ENCODE results near the gene MLXIP. TPM values are rescaled to one million over a fixed set of nuclear protein-coding genes. Genes with fewer than 3 reads are reported as not detected.

Gene MLXIP
- total and polyA plus RNA-seq, 9 of the 15 experiments (the other 6 are each of a cell fraction or from before 2014, with no cell fraction given), result 2.2 to 66.3 (median 18.1) TPM

- DNase-seq (ENCODE audit: extremely low read depth in 1 of 4, low spot score in 3 of 4) (no peak), ATAC-seq (no peak), FAIRE-seq (no peak)
- H4K20me1 ChIP-seq (replicated peaks; ENCODE audit: control insufficient read depth, insufficient read depth, low read length), result no peaks in the 10 kb centered on the region
- peaks cover 66% of the 10 kb centered on the region for H3K36me3 ChIP-seq (ENCODE audit: control insufficient read depth, insufficient read depth, low read length)
- no peak overlapping the region for H3K4me2 ChIP-seq (ENCODE audit: insufficient read depth, low read length)
- H3K4me1 ChIP-seq (replicated peaks in 1 of 2; ENCODE audit: control insufficient read depth in 2 of 2, insufficient read depth in 2 of 2, low read length in 2 of 2), result peaks cover 28 to 33% of the 10 kb centered on the region in 2 experiments
- ChIA-PET POLR2A (no interaction called here), CTCF (ENCODE audit: low intra/inter-chr PET ratio) (no interaction called here)
- H3K79me2 ChIP-seq (ENCODE audit: control insufficient read depth, insufficient read depth, low read length), result peaks cover 10% of the 10 kb centered on the region
- no peaks in the 10 kb centered on the region for H3K27me3 ChIP-seq (ENCODE audit: control insufficient read depth in 2 of 2, insufficient read depth in 2 of 2, low read length in 2 of 2)
- 90% methylated on average over 17 of the region's 22 CpGs for WGBS (ENCODE audit: insufficient coverage, low coverage, missing lambda C conversion rate)
- BruUV-seq (replicated peaks), result no TSS peak
- no peaks in the 10 kb centered on the region for H3K9me3 ChIP-seq (replicated peaks; ENCODE audit: control insufficient read depth, insufficient read depth, low read depth, low read length)
- in situ Hi-C loops (cut with MboI) (no loop called here), intact Hi-C loops (cut with micrococcal nuclease) (loop anchor here (5.0 kb wide), 1 partner anchor 467 kb away; the partner anchor contains the start of genes KNTC1 and RSRC2)
- no peak overlapping the region for H2AFZ ChIP-seq (ENCODE audit: low read depth, low read length)
- H3K9ac ChIP-seq (ENCODE audit: insufficient read depth in 1 of 2, low read depth in 2 of 2, low read length in 2 of 2), result no peak overlapping the region
- no peak overlapping the region for H3K4me3 ChIP-seq
- H3K27ac ChIP-seq (ENCODE audit: extremely low read depth, low read depth, low read length), result no peak overlapping the region
- H3K9me1 ChIP-seq (ENCODE audit: control insufficient read depth, insufficient read depth, low read length), result no peaks in the 10 kb centered on the region
- TF ChIP-seq CCNT2 (IDR thresholded peaks at IDR 0.05; ENCODE audit: borderline replicate concordance, extremely low read depth, insufficient read length, low read depth, low read length), result no peak
- no peak for TF ChIP-seq CEBPG (CRISPR knock-in tag; IDR thresholded peaks at IDR 0.05)
- no peak for TF ChIP-seq CEBPG (tag; conservative IDR thresholded peaks at IDR 0.05 in 1 of 2, IDR thresholded peaks at IDR 0.05 in 1 of 2)
- no peak for TF ChIP-seq NR2F6 (CRISPR knock-in tag; IDR thresholded peaks at IDR 0.05)
- TF ChIP-seq FOXJ3 (CRISPR knock-in tag; IDR thresholded peaks at IDR 0.05), result no peak
- no peak for TF ChIP-seq RUNX1 (IDR thresholded peaks at IDR 0.05; ENCODE audit: low read depth)
- no peak for TF ChIP-seq ZNF133 (CRISPR knock-in tag; IDR thresholded peaks at IDR 0.05)
- TF ChIP-seq CHD7 (IDR thresholded peaks at IDR 0.05; ENCODE audit: low read depth, low read length), result no peak
- no peak for TF ChIP-seq MITF (IDR thresholded peaks at IDR 0.05)
- no peak for TF ChIP-seq SRSF3 (IDR thresholded peaks at IDR 0.05; ENCODE audit: insufficient read depth, low read length)
- no peak for TF ChIP-seq FOXK2 (conservative IDR thresholded peaks at IDR 0.05 in 1 of 2, IDR thresholded peaks at IDR 0.05 in 1 of 2; ENCODE audit: low read depth in 2 of 2)
Observed at GRCh38 chr12:122060081-122060501, 18.5 kb upstream of the MLXIP start.

All from K562 (cell line).